HL-60 (cell line): ENCODE data around the gene CBLC.

ENCODE experiments used
- CTCF ChIP-seq: IDR thresholded peaks from one replicate; pipeline ENCODE4 v1.5.1; 2011; ENCODE audit warnings: low read length, control low read depth, inconsistent platforms; ENCODE audit not compliant: insufficient read depth
- GABPA ChIP-seq: IDR thresholded peaks from 2 replicates; pipeline ENCODE4 v1.6.1; 2012; ENCODE audit warnings: low read depth
- TF ChIP-seq, protein P1 (sequence below): IDR thresholded peaks from 2 replicates; pipeline ENCODE4 v1.6.1; 2012; ENCODE audit warnings: low read depth; ENCODE audit not compliant: insufficient replicate concordance

- no peak for TF ChIP-seq CTCF
- TF ChIP-seq GABPA: no peak
- TF ChIP-seq, protein P1, sequence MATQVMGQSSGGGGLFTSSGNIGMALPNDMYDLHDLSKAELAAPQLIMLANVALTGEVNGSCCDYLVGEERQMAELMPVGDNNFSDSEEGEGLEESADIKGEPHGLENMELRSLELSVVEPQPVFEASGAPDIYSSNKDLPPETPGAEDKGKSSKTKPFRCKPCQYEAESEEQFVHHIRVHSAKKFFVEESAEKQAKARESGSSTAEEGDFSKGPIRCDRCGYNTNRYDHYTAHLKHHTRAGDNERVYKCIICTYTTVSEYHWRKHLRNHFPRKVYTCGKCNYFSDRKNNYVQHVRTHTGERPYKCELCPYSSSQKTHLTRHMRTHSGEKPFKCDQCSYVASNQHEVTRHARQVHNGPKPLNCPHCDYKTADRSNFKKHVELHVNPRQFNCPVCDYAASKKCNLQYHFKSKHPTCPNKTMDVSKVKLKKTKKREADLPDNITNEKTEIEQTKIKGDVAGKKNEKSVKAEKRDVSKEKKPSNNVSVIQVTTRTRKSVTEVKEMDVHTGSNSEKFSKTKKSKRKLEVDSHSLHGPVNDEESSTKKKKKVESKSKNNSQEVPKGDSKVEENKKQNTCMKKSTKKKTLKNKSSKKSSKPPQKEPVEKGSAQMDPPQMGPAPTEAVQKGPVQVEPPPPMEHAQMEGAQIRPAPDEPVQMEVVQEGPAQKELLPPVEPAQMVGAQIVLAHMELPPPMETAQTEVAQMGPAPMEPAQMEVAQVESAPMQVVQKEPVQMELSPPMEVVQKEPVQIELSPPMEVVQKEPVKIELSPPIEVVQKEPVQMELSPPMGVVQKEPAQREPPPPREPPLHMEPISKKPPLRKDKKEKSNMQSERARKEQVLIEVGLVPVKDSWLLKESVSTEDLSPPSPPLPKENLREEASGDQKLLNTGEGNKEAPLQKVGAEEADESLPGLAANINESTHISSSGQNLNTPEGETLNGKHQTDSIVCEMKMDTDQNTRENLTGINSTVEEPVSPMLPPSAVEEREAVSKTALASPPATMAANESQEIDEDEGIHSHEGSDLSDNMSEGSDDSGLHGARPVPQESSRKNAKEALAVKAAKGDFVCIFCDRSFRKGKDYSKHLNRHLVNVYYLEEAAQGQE: no peak
These were observed 5.9 kb downstream of the CBLC start for GRCh38 chr19:44783545-44783944.
